ENCODE results near the gene SLC12A9. TPM values are rescaled to one million over a fixed set of nuclear protein-coding genes. Genes with fewer than 3 reads are reported as not detected.

The SLC12A9 gene
- total RNA-seq, 2 donors from 2014 or later, result 17.6 to 20.1 TPM

GRCh38 chr7:100893318-100893895 is 40.9 kb downstream of the SLC12A9 start:
- no peaks in the 10 kb centered on the region for H3K9me3 Mint-ChIP-seq
- DNase-seq (no peak), ATAC-seq (replicated peaks in 1 of 2) (no peak)
- H3K36me3 Mint-ChIP-seq (ENCODE audit: insufficient read depth in 2 of 2), result peaks cover 0 to 1% of the 10 kb centered on the region in 2 donors
- H3K4me1 Mint-ChIP-seq (ENCODE audit: low read depth), result peaks cover 28% of the 10 kb centered on the region
- no peak overlapping the region for H3K4me3 Mint-ChIP-seq
- no peak overlapping the region for H3K27ac Mint-ChIP-seq
- peaks cover 51% of the 10 kb centered on the region for H3K27me3 Mint-ChIP-seq (ENCODE audit: low read depth)

DNA sequence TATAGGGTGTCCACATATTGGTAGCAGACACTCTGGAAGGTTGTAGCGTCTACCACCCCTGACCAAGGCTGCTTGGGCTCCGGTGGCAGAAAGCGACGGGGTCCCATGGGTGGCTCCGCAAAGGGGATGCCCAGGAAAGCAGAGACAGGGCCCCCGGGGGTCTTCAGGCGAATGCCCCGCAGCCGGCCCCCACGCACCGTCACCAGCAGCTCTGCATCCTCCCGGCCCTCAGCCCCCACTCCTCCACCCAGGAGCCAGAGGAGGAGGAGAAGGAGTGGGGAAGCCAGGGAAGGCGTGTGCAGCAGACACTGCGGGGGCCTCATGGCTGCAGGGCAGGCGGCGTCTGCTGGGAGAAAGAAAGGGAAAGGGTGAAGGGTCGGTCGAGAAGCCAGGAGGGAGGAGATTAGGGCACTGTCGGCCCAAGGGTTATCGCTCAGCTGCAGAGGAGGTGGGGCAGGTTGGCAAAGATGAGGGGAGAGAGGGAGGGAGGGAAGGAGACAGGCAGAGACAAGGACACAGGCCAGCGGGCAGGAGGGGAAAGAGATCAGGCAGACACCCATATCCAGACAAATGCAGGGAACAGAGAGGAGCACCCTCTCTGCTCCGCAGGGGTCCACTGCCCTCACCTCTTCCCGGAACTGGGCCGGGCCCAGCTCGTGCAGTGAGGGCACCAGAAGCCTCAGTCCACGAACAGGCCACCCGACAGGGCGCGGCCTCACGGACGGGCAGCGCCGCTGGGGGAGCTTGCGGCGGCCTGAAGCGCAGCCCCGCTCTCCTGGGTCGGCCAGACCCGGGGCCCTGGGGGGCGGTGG is 41.6 kb downstream of the SLC12A9 start:
- Mint-ChIP-seq H3K4me1 (ENCODE audit: low read depth) (peaks cover 24% of the 10 kb centered on the region), H3K9me3 (no peaks in the 10 kb centered on the region), H3K4me3 (peak overlapping the region; percentile 8 to 63), H3K27me3 (ENCODE audit: low read depth) (peaks cover 52% of the 10 kb centered on the region), H3K36me3 (ENCODE audit: insufficient read depth in 2 of 2) (no peaks in the 10 kb centered on the region), H3K27ac (no peak overlapping the region)
- ATAC-seq (replicated peaks in 1 of 2), result no peak
- DNase-seq, result no peak

DNA sequence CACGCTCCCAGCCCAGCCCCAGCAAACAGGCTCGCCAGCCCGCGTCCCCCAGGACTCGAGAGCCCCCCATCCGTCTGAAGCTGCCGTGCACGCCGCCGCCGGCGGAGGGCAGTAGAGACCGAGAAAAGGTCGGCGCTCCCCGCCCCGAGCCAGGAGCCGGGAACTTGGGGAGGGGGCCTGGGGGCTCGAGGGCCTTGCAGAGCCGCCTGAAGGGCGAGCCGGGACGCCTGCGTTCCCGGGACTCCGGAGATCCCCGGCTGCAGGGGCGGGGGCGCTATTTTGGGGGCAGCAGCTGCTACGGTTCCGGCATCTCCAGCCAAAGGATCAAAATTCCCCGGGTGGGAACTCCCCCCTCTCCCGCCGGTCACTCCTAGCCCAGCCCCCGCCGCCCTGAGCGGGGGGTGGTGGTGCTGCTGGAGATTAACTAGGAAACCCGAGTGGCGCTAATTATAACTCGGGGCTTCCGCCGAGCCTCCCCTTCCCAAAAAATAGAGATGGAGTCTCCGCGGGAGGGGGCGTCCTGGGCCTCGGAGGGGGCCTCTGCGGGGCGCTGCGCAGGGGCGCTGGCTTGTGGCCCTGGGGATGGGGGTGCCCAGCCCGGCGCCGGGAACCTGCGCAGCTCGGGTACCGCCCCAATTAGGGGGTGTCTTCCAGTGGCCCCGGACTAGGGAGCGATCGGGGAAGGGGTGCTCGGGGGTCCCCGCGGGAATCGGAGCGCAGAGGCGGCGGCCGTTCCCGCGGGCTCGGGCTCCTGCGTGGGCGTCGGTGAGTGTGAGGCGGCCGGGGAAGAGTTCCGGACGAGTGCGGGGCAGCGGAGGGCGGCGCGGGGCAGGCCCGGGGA is 42.6 kb downstream of the SLC12A9 start:
- no peaks in the 10 kb centered on the region for H3K36me3 Mint-ChIP-seq (ENCODE audit: insufficient read depth in 2 of 2)
- peak overlapping the region; percentile 52 to 62 for H3K4me3 Mint-ChIP-seq
- H3K27me3 Mint-ChIP-seq (ENCODE audit: low read depth), result peaks cover 52% of the 10 kb centered on the region
- no peaks in the 10 kb centered on the region for H3K9me3 Mint-ChIP-seq
- ATAC-seq (replicated peaks in 1 of 2) (peak; percentile 26 to 27), DNase-seq (peak; percentile 72 to 77)
- H3K4me1 Mint-ChIP-seq (ENCODE audit: low read depth), result peaks cover 23% of the 10 kb centered on the region
- H3K27ac Mint-ChIP-seq, result no peak overlapping the region

GRCh38 chr7:100895701-100895955 is 43.1 kb downstream of the SLC12A9 start, which contains the start of gene ACHE:
Gene ACHE, minus strand, starts transcription at chr7:100895888. Its CDS starts 1,656 bp downstream, at chr7:100894232.
- DNase-seq (no peak), ATAC-seq (replicated peaks in 1 of 2) (peak; percentile 27 to 40)
- H3K36me3 Mint-ChIP-seq (ENCODE audit: insufficient read depth in 2 of 2), result no peaks in the 10 kb centered on the region
- H3K9me3 Mint-ChIP-seq, result no peaks in the 10 kb centered on the region
- peak within 1 kb of the TSS; percentile 72 to 88 for H3K4me3 Mint-ChIP-seq
- H3K4me1 Mint-ChIP-seq (ENCODE audit: low read depth), result peaks cover 18% of the 10 kb centered on the region
- H3K27me3 Mint-ChIP-seq (ENCODE audit: low read depth), result peaks cover 47% of the 10 kb centered on the region
- H3K27ac Mint-ChIP-seq, result no peak within 1 kb of the TSS

DNA sequence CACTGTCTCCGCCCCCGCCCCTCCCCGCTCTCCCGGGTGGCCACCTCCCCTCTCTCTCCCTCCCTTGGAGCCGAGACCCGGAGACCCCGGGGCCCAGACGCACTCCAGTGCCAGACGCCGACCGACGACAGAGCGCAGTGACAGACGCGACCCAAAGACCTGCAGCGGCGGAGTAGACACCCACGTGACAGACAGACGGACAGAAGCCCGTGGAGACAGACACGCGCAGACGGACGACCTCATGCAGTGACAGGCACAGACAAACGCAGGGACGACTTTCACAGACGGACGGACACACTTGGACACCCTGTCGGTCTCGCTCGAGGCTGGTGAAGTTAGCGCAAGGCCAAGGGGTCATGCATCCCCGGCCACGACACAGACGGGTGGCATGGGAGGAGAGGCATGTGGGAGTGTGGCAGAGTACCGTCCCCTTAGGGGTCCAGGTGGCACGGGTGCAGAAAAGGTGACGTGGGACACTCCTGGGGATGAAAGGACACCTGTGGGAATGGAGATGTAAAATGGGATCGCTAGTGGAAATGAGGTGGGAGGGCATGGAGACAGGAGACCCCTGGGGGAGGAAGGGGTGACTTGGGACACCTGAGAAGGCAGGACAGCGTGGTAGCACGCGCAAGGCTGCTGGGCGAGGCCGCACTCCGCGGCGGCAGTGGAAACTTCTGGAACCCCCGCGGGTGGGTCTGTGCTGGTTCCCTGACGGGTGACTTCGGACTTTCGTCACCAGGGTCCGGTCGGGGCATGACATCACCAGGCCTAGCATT is 43.6 kb downstream of the SLC12A9 start:
- H3K27ac Mint-ChIP-seq, result no peak overlapping the region
- H3K27me3 Mint-ChIP-seq (ENCODE audit: low read depth), result peaks cover 50% of the 10 kb centered on the region
- ATAC-seq (replicated peaks in 1 of 2) (peak; percentile 25 to 32), DNase-seq (peak in 1 of 2 donors; percentile 39)
- H3K4me1 Mint-ChIP-seq (ENCODE audit: low read depth), result peaks cover 14% of the 10 kb centered on the region
- no peaks in the 10 kb centered on the region for H3K9me3 Mint-ChIP-seq
- peak overlapping the region; percentile 72 to 88 for H3K4me3 Mint-ChIP-seq
- H3K36me3 Mint-ChIP-seq (ENCODE audit: insufficient read depth in 2 of 2), result no peaks in the 10 kb centered on the region

GRCh38 chr7:100896732-100897608 is 44.5 kb downstream of the SLC12A9 start:
- ATAC-seq (replicated peaks in 1 of 2), result peak; percentile 52 to 60
- peaks cover 8% of the 10 kb centered on the region for H3K4me1 Mint-ChIP-seq (ENCODE audit: low read depth)
- no peaks in the 10 kb centered on the region for H3K36me3 Mint-ChIP-seq (ENCODE audit: insufficient read depth in 2 of 2)
- peak overlapping the region; percentile 49 to 64 for H3K4me3 Mint-ChIP-seq
- H3K9me3 Mint-ChIP-seq, result no peaks in the 10 kb centered on the region
- peaks cover 42% of the 10 kb centered on the region for H3K27me3 Mint-ChIP-seq (ENCODE audit: low read depth)
- H3K27ac Mint-ChIP-seq, result no peak overlapping the region
- DNase-seq, result peak in 1 of 2 donors; percentile 65

- DNase-seq, result no peak
- H3K36me3 Mint-ChIP-seq (ENCODE audit: insufficient read depth in 2 of 2), result no peaks in the 10 kb centered on the region
- H3K9me3 Mint-ChIP-seq, result no peaks in the 10 kb centered on the region
- peak overlapping the region in 1 of 2 donors; percentile 64 for H3K4me3 Mint-ChIP-seq
- H3K4me1 Mint-ChIP-seq (ENCODE audit: low read depth), result peaks cover 8% of the 10 kb centered on the region
- peaks cover 32% of the 10 kb centered on the region for H3K27me3 Mint-ChIP-seq (ENCODE audit: low read depth)
- no peak overlapping the region for H3K27ac Mint-ChIP-seq
- no peak for ATAC-seq (replicated peaks in 1 of 2)
Measured at GRCh38 chr7:100897772-100898454, 45.4 kb downstream of the SLC12A9 start.

GRCh38 chr7:100899432-100899831 is 46.9 kb downstream of the SLC12A9 start:
- Mint-ChIP-seq H3K27me3 (ENCODE audit: low read depth) (peaks cover 23% of the 10 kb centered on the region), H3K9me3 (no peaks in the 10 kb centered on the region), H3K36me3 (ENCODE audit: insufficient read depth in 2 of 2) (no peaks in the 10 kb centered on the region), H3K4me1 (ENCODE audit: low read depth) (peaks cover 8% of the 10 kb centered on the region), H3K27ac (no peak overlapping the region), H3K4me3 (no peak overlapping the region)
- no peak for DNase-seq
- no peak for ATAC-seq (replicated peaks in 1 of 2)

DNA sequence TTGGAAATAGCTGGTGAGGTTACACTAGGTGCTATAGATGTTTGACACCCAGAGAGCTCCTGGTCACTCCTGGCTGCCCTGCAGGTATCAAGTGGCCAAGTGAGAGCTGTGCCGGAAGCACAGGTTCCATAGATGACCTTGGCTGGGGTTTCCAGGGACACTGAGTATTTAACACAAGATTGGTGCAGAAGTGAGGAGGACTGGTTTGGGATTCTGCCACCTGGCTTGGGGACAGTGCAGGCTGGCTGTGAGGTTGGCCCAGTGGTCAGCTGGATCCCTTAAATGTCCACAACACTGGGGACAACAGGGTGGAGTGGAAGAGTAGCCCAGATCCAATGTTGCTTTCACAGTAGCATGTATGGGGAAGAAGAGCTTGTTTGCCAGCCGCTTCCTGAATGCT is 48.5 kb downstream of the SLC12A9 start:
- H3K4me1 Mint-ChIP-seq (ENCODE audit: low read depth), result peaks cover 6% of the 10 kb centered on the region
- H3K4me3 Mint-ChIP-seq, result no peak overlapping the region
- H3K27ac Mint-ChIP-seq, result no peak overlapping the region
- no peak for DNase-seq
- H3K9me3 Mint-ChIP-seq, result no peaks in the 10 kb centered on the region
- no peak for ATAC-seq (replicated peaks in 1 of 2)
- H3K36me3 Mint-ChIP-seq (ENCODE audit: insufficient read depth in 2 of 2), result no peaks in the 10 kb centered on the region
- peaks cover 20% of the 10 kb centered on the region for H3K27me3 Mint-ChIP-seq (ENCODE audit: low read depth)

GRCh38 chr7:100901921-100902332 is 49.4 kb downstream of the SLC12A9 start:
- no peaks in the 10 kb centered on the region for H3K9me3 Mint-ChIP-seq
- H3K27ac Mint-ChIP-seq, result no peak overlapping the region
- no peak for DNase-seq

DNA sequence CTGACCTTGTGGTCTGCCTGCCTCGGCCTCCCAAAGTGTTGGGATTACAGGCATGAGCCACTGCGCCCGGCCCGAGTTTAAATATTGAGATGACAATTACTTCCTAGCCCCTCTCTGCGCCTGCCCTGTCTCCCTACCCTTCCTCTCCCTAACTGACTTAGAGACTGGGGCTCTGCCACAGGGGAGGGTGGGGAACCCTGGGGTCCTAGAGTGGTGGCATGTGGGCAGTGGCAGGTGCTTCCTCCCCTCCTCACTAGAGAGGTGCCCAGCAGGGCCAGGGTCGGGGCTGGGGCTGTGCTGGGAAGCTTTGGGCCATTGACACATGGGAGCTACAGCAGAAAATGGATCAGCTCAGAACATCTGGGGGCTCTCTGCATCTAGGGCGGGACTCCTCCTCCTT is 50.1 kb downstream of the SLC12A9 start:
- no peak overlapping the region for H3K27ac Mint-ChIP-seq
- H3K27me3 Mint-ChIP-seq (ENCODE audit: low read depth), result peaks cover 14% of the 10 kb centered on the region
- no peaks in the 10 kb centered on the region for H3K4me1 Mint-ChIP-seq (ENCODE audit: low read depth)
- DNase-seq (no peak), ATAC-seq (replicated peaks in 1 of 2) (no peak)
- no peaks in the 10 kb centered on the region for H3K9me3 Mint-ChIP-seq
- no peaks in the 10 kb centered on the region for H3K36me3 Mint-ChIP-seq (ENCODE audit: insufficient read depth in 2 of 2)
- H3K4me3 Mint-ChIP-seq, result no peak overlapping the region

More at GRCh38 chr7:100901921-100902332, 49.4 kb downstream of the SLC12A9 start:
- H3K36me3 Mint-ChIP-seq (ENCODE audit: insufficient read depth in 2 of 2), result no peaks in the 10 kb centered on the region
- H3K4me1 Mint-ChIP-seq (ENCODE audit: low read depth), result no peaks in the 10 kb centered on the region
- peaks cover 14% of the 10 kb centered on the region for H3K27me3 Mint-ChIP-seq (ENCODE audit: low read depth)
- H3K4me3 Mint-ChIP-seq, result no peak overlapping the region
- no peak for ATAC-seq (replicated peaks in 1 of 2)

Data from activated T-cell treated with anti-CD3 and anti-CD28 coated beads, Interleukin-2, amount 50 U/mL, for 72 hours (primary cell).